ENCODE measurements around the gene CHCHD6. TPM values are rescaled to one million over a fixed set of nuclear protein-coding genes. Genes with fewer than 3 reads are reported as not detected.

CHCHD6 gene
- total RNA-seq, 1 donor from 2014 or later, result 13.1 TPM

GRCh38 chr3:126936853-126937425, 232.9 kb downstream of the CHCHD6 start:
- no peaks in the 10 kb centered on the region for H3K27me3 Mint-ChIP-seq (ENCODE audit: unreplicated experiment)

GRCh38 chr3:126937533-126937932, 233.5 kb downstream of the CHCHD6 start:
- Mint-ChIP-seq H3K27ac (ENCODE audit: unreplicated experiment) (no peak overlapping the region), H3K36me3 (ENCODE audit: unreplicated experiment) (no peaks in the 10 kb centered on the region), H3K4me3 (ENCODE audit: unreplicated experiment) (no peak overlapping the region), H3K27me3 (ENCODE audit: unreplicated experiment) (no peaks in the 10 kb centered on the region), H3K9me3 (ENCODE audit: unreplicated experiment) (no peaks in the 10 kb centered on the region), H3K4me1 (ENCODE audit: unreplicated experiment) (peaks cover 14% of the 10 kb centered on the region)
- no peak for DNase-seq (ENCODE audit: extremely low spot score, unreplicated experiment)
- no peak for TF ChIP-seq CTCF (IDR thresholded peaks at IDR 0.05)

More at GRCh38 chr3:126936853-126937425, 232.9 kb downstream of the CHCHD6 start:
- Mint-ChIP-seq H3K27ac (ENCODE audit: unreplicated experiment) (no peak overlapping the region), H3K9me3 (ENCODE audit: unreplicated experiment) (no peaks in the 10 kb centered on the region), H3K4me3 (ENCODE audit: unreplicated experiment) (no peak overlapping the region), H3K4me1 (ENCODE audit: unreplicated experiment) (peaks cover 20% of the 10 kb centered on the region), H3K36me3 (ENCODE audit: unreplicated experiment) (no peaks in the 10 kb centered on the region)
- TF ChIP-seq CTCF (IDR thresholded peaks at IDR 0.05), result no peak
- DNase-seq (ENCODE audit: extremely low spot score, unreplicated experiment), result no peak

- peaks cover 13% of the 10 kb centered on the region for H3K4me1 Mint-ChIP-seq (ENCODE audit: unreplicated experiment)
- no peak overlapping the region for H3K27ac Mint-ChIP-seq (ENCODE audit: unreplicated experiment)
- no peaks in the 10 kb centered on the region for H3K27me3 Mint-ChIP-seq (ENCODE audit: unreplicated experiment)
- H3K4me3 Mint-ChIP-seq (ENCODE audit: unreplicated experiment), result no peak overlapping the region
- H3K9me3 Mint-ChIP-seq (ENCODE audit: unreplicated experiment), result no peaks in the 10 kb centered on the region
- no peaks in the 10 kb centered on the region for H3K36me3 Mint-ChIP-seq (ENCODE audit: unreplicated experiment)
- TF ChIP-seq CTCF (IDR thresholded peaks at IDR 0.05), result no peak
- DNase-seq (ENCODE audit: extremely low spot score, unreplicated experiment), result no peak
Observed at GRCh38 chr3:126937973-126938372, 233.9 kb downstream of the CHCHD6 start.

- no peak for DNase-seq (ENCODE audit: extremely low spot score, unreplicated experiment)
- Mint-ChIP-seq H3K27ac (ENCODE audit: unreplicated experiment) (no peak overlapping the region), H3K9me3 (ENCODE audit: unreplicated experiment) (no peaks in the 10 kb centered on the region), H3K27me3 (ENCODE audit: unreplicated experiment) (no peaks in the 10 kb centered on the region), H3K36me3 (ENCODE audit: unreplicated experiment) (no peaks in the 10 kb centered on the region), H3K4me3 (ENCODE audit: unreplicated experiment) (no peak overlapping the region), H3K4me1 (ENCODE audit: unreplicated experiment) (peaks cover 13% of the 10 kb centered on the region)
- no peak for TF ChIP-seq CTCF (IDR thresholded peaks at IDR 0.05)
Observed at GRCh38 chr3:126938520-126939337, 234.7 kb downstream of the CHCHD6 start.

- no peaks in the 10 kb centered on the region for H3K27me3 Mint-ChIP-seq (ENCODE audit: unreplicated experiment)
- TF ChIP-seq CTCF (IDR thresholded peaks at IDR 0.05), result peak; percentile 11
- no peak overlapping the region for H3K27ac Mint-ChIP-seq (ENCODE audit: unreplicated experiment)
- H3K4me1 Mint-ChIP-seq (ENCODE audit: unreplicated experiment), result peaks cover 10% of the 10 kb centered on the region
- no peak overlapping the region for H3K4me3 Mint-ChIP-seq (ENCODE audit: unreplicated experiment)
- no peak for DNase-seq (ENCODE audit: extremely low spot score, unreplicated experiment)
- no peaks in the 10 kb centered on the region for H3K36me3 Mint-ChIP-seq (ENCODE audit: unreplicated experiment)
- H3K9me3 Mint-ChIP-seq (ENCODE audit: unreplicated experiment), result no peaks in the 10 kb centered on the region
Observed at GRCh38 chr3:126939338-126939718, 235.3 kb downstream of the CHCHD6 start.
